Measurements from ENCODE around the gene HS3ST6.
"Not testable (repeated sequence)": the region's sequence is repeated elsewhere in the genome, so short reads cannot be mapped to it uniquely, and the experiment has no call there.

The HS3ST6 gene

DNA sequence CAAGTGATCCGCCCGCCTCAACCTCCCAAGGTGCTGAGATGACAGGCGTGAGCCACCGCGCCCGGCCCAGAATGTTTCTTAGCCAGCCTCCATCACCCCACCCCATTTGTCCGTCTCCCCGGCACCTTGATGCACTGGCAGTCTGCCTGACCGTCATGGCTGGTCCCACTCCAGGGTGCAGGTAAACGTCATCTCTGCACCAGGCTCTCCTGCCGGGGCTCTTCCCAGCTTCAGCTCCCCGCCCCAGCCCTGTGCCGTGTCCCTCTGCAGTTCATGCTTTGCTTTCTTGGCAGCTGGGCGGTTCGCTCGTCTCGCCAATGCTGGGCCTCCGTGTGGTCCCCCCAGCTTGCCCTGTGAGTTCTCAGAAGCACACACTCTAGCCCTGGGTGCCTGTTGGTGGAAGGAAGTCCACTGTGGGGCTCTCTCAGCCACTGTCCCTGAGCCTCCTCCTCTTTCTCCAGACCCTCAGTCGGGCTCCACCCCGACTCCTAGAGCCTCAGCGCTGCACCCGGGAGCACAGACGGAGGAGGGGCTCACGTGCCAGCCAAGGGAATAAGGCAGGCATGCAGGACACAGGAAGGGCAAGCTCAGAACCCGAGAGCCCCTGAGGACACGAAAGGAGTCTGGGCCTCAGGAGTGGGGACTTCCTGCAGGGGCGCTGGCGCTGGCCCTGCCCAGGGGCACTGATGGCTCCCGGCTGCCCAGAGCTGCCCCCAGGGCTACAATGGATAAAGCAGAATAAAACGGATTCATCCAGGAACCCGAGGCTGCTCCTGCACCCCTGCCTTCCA is 12.0 kb downstream of the HS3ST6 start:
- DNase-seq, result no peak

DNA sequence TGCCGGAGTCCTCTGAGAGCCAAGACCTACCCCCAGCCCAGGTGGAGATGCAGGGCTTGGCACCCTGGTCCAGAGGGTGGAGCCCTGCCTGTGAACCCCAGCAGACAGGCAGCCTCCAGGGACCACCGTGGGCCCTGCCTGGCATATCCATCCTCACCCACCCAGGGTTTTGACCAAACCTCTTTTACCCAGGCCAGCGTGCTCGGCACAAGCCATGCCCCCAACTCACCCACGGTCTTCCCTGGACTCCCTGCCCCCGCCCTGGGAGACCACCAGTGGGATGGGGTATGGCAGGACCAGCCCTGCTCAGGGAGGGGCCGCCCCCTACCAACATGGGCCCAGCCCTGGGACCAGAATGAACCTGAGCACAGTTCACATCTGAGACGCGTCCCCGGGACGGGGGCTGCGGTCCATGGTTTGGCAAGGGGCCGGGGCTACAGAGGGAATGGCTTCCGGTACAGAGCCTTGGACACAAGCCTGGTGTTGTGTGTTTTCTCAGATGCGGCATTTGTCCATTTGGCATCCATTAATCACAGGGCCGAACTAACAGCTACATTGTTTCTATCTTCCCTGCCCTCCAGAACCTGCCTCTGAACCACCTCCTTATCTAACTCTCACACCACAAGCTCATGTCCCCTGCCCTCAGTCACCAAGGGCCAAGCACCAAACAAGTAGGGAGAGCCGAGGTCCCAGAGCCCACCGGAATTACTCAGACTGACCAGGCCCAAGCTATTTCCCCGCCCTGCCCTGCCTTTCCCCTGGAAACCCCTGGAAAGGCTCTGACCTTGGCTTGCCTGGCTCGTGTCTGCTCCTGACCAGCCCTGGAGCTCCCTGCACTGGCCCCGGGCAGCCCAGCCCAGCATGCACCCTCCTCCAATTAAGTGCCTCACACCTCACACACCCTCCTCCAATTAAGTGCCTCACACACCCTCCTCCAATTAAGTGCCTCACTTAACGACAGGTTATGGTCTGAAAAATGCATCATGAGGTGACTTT is 14.1 kb downstream of the HS3ST6 start:
- DNase-seq, result no peak

DNA sequence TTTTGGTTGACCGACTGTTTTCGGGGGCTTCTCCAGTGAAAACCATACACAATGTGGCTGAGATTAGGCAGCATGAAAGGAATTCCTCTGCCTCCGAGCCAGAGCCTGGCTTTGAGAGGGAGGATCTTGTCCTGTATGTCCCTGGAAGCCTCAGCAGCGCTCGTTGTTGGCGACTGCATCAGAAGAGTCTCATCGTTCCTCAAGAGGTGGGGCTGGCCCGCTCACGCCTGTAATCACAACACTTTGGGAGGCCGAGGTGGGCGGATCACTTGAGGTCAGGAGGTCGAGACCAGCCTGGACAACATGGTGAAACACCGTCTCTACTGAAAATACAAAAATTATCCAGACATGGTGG is 15.0 kb downstream of the HS3ST6 start:
- DNase-seq, result no peak

DNA sequence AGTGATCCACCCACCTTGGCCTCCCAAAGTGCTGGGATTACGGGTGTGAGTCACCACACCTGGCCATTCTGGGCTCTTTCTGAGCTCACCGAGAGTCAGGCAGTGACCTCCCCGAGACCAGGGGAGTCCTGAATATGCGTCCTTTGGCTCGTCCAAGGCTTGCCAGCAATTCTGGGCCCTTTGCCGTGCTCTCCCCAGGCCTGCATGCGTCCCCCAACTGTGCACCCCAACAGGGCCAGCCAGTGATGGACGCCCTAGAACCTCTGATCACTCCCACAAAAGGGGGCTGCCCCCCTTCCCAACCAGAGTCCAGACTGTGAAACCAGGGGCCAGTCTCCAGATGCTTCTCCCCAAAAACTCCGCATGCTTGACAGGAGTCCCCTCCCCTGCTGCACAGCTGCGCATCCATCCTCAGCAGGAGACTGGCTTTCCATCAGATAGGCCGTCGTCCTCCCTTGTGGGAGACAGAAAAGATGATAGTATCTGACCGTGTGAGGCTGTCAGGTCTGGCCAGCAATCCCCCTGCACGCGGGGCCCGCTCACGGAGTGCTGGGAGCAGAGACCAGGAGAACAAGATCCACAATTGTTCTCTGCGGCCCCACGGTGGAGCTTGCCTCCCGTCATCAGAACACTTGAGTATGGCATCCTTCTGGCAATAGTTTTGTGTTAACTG is 15.5 kb downstream of the HS3ST6 start:
- DNase-seq, result no peak

DNA sequence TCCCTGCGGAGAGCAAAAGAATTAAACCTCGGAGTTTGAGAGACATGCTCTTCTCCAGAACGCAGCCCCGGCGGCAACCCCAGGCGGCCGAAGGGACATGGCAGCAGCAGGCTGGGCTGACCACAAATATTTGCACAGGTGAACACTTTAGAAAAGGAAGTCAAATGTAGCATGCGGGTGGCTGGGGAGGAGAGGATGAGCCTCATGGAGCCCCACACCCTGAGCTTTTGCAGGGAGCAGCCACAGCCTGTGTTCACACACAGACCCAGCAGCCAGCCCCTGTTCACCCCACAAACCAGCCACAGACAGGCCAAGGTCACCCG is 17.8 kb downstream of the HS3ST6 start:
- DNase-seq, result no peak

DNA sequence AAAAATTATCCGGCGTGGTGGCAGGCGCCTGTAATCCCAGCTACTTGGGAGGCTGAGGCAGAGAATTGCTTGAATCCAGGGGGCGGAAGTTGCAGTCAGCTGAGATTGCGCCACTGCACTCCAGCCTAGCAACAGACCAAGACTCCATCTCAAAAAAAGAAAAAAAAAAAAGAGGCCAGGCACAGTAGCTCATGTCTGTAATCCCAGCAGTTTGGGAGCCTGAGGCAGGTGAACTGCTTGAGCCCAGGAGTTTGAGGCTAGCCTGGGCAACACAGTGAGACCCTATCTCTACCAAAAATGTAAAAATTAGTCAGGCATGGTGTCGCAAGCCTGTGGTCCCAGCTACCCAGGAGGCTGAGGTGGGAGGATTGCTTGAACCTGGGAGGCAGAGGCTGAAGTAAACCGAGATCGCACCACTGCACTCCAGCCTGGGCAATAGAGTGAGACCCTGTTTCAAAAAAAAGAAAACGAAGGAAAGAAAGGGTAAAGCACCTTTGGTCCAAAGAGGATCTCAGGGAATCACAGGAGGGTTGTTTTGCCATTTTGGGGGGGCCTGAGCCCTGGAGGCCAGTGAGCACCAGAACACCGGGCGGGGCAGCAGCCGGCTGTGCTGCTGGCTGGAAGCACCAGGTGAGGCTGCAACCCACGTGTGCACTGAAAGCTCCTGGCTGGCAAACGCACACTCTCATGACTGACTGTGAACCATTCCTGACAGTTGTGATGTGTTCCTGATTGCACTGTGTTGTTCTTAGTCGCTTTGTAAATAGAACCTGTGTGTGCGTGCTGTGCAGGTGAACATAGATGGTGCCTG is 18.4 kb downstream of the HS3ST6 start:
- no peak for DNase-seq

DNA sequence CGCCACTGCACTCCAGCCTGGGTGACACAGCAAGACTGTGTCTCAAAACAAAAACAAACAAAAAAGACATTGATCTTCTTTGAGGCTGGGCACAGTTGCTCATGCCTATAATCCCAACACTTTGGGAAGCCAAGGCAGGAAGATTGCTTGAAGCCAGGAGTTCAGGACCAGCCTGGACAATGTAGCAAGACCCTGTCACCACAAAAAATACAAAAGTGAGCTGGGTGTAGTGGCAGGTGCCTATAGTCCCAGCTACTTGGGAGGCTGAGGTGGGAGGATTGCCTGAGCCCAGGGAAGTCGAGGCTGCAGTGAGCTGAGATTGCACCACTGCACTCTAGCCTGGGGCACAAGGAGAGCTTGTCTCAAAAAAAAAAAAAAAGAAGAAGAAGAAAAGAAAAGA is 20.5 kb downstream of the HS3ST6 start:
- DNase-seq, result not testable (repeated sequence)

DNA sequence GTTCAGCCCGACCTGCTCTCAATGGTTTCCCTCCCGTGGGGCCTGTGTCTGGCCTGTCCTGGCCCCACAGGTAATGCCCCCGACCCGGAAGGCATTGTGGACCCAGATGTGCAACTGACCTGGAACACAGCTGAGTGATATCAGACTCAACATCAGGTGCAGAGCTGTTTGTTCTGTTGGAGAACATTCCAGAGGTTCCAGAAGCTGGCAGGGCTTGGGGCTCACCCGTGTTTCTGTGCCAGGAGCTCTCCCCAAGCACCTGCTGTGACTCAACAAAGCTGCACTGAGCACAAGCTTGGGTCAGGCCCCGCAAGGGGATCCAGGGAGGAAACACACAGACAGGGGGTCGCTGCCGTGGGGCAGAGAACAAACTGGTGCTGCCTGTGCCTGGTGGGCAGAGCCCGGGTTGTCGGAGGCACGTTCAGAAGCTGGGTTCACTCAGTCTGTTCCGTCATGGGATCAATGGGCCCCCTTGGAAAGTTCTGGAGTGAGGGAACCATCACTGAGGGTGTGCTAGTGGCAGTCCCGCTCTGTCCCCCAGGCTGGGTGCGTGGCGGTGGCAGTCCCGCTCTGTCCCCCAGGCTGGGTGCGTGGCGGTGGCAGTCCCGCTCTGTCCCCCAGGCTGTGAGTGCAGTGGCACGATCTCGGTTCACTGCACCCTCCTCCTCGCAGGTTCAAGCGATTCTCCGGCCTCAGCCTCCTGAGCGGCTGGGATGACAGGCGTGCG is 22.1 kb downstream of the HS3ST6 start:
- DNase-seq, result no peak

DNA sequence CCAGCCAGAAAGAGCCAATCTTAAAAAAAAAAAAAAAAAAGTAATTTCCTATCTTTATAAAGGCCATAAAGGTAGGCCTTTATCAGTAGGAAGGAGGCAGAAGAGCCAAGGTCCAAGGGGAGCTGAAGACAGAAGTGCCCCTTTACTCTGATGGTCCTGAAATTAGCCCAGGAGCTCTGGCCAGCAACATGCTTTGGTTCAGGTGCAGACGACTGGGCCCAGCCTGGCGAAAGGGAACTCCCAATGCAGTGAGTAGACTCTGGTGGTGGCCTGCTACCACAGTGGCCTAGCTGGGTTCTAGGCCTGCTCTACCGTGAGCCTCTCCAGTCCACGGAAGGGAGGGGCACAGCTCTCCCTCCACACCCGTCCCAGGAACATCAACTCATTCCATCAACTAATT is 23.1 kb downstream of the HS3ST6 start:
- DNase-seq, result no peak

DNA sequence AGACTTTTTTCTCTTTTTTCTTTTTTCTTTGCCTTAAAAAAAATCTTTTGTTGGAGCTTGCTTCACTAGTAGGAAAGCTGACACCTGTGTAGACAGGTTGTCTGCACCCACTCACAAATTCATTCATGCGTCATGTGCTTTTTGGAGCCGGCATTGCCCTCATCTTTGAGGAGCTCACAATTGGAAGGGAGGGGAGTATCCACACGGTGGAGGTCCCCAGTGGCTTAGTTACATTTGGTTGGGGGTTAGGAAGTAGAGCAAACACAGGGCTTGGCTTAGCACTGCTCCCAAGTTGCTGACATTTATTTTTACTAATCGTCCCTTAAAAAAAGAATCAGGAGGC is 27.5 kb downstream of the HS3ST6 start:
- no peak for DNase-seq

DNA sequence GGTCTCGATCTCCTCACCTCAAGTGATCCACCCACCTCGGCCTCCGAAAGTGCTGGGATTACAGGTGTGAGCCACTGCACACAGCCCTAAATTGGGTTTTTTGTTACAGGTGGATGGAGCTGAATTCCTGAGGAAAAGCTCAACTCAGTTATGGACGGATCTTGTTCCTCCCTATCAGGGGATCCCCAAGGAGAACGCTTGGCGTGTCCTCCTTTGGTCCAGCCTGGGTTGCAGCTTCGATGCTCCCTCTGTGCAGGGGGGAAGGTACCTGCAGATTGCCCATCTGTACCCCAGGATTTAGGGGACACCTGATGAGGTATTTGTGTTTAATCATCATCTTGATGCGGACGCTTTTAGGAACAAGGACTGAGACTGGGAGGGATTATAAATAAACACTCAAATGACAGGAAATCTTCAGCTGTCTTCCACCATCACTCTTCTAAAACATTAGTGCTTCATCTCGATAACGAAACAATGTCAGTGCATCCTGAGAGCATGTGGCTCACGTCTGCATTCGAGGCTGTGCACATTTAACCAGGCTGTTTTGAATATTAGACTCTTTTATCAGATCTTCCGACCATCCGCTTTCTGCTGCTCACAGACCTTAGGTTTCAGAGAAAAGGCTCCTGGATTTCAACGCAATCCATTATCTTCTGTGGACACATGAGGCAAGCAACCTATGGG is 28.0 kb downstream of the HS3ST6 start:
- no peak for DNase-seq

DNA sequence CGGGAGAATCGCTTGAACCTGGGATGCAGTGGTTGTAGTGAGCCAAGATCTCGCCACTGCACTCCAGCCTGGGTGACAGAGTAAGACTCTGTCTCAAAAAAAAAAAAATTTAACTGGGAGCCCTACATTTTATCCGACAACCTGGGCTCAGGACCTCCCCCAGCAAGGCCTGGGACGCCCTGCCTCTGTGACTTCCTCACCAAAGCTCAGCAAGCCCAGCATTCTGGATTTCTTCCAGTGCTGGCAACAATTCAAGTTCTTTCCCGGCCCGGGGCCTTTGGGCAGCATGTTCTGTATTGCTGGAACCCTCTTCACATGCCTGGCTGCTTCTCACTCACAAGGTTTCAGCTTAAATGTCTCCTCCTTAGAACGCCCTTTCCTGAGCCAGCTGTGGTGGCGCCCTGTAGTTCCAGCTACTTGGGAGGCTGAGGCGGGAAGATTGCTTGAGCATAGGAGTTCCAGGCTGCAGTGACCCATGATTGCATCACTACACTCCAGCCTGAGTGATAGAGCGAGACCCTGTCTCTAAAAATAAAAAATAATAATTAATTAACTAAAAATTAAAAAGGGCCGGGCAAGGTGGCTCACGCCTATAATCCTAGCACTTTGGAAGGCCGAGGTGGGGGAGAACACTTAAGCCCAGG is 30.4 kb downstream of the HS3ST6 start:
- no peak for DNase-seq

DNA sequence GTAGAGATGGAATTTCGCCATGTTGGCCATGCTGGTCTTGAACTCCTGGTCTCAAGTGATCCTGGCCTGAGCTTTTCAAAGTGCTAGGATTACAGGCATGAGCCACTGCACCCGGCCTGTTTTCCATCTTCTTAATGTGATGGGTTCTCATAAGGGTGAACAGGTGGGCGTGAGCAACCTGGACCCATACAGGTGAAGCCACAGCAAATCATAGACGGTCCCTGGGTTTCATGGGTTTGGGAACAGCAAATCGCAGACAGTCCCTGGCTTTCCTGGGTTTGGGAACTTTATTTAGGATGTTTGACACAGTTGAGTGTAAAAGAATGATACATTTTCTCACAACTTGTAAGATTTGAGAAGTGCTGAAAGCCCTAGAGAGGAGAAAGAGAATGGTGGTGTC is 33.3 kb downstream of the HS3ST6 start:
- DNase-seq, result no peak

DNA sequence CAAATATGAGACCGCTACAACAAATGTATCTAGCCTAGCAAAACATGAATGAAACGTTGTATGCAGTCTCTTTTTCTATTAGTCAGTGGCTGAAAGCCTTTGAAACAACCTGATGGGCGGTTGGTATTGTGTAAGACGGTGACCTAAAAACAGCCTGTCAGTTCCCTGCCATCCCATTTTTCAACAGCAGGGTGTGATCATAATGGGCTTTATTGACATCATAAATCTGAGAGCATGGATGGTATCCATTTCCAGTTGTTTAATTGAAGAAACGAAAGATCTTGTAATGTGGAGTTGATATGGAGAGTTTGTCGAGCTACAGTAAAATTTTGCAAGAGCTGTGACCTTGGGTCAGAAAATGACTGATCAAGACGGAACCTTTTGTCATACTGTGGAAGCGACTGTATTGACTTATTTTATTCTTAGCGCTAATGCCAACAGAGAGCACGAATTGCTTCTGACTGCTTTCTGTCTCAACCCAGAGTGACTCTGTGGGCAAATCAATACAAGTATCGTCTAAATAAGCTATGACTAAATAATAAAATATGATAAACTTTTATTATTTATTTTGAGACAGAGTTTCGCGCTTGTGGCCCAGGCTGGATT is 34.0 kb downstream of the HS3ST6 start:
- peak; percentile 24 for DNase-seq

DNA sequence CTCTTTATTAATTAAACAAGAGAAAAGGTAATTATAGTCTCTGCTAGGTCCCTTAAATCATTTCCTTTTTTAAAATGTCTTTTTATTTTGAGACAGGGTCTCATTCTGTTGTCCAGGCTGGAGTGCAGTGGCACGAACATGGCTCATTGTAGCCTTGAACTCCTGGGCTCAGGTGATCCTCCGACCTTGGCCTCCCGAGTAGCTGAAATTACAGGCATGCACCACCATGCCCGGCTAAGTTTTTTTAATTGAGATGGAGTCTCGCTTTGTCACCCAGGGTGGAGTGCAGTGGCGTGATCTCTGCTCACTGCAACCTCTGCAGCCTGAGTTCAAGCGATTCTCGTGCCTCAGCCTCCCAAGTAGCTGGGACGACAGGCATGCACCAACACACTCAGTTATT is 37.0 kb downstream of the HS3ST6 start:
- DNase-seq, result not testable (repeated sequence)

DNA sequence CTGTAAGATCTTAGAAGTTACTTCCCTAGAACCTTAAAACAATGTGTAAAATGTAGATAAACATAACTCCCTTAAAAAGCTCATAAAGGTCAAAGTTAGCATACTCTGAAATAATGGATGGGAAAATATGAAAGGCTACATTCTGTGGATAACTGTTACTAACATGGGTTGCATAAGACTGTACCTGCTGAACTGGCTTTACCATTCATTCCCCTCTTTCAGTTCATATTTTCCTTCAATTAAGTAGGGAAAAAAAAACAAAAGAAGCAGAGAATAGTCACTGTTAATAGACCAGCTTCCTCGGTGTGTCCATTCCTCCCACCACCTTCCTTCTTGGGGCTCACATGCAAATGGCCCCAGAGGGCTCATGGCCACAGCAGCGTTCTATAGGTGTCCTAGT is 38.7 kb downstream of the HS3ST6 start:
- DNase-seq, result no peak

DNA sequence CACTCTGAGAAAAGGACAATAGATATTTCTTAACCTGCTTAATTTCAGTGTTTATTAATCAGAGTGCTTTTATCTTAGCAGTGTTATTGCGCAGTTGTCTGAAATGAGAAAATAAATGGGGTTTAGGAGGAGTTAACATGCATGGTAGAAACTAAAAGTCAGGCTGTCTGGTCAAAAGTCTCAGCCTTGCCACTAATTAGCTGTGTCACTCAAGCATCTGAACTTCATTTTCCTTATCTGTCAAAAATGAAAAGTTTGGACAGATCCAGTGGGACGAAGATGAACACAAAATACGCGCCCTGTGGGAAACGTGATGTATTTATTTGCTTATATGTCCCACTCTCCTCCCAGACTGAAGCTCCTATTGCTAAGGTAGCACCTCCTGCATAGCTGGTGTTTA is 40.0 kb downstream of the HS3ST6 start:
- DNase-seq, result no peak

DNA sequence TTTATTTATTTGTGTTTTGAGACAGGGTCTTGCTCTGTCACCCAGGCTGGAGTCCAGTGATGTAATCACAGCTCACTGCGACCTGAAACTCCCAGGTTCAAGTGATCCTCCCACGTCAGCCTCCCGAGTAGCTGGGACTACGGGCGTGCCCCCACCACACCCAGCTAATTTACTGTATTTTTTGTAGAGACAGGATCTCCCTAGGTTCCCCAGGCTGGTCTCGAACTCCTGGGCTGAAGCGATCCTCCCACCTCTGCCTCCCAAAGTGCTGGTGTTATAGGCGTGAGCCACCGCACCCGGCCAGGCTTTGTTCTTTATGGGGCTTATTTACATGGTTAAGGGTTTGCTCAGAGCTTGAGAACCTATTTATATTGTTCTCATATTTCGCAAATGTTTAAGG is 40.4 kb downstream of the HS3ST6 start:
- DNase-seq, result no peak

DNA sequence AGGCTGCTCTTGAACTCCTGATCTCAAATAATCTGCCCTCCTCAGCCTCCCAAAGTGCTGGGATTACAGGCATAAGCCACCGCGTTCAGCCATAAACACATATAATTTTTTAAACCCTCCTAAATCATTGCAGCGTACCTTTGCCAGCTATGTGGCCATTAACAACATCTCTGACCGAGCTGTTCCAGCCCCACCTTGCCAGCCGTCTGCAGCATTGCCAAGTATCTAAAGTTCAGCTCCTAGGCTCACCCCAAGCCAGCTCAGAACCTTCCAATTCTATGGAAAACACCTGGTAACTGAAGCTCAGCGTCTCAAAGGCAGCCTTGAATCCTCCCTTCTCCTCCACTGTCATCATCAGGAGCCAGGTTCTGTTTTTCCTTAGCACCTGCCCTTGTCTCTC is 41.1 kb downstream of the HS3ST6 start:
- DNase-seq, result no peak

DNA sequence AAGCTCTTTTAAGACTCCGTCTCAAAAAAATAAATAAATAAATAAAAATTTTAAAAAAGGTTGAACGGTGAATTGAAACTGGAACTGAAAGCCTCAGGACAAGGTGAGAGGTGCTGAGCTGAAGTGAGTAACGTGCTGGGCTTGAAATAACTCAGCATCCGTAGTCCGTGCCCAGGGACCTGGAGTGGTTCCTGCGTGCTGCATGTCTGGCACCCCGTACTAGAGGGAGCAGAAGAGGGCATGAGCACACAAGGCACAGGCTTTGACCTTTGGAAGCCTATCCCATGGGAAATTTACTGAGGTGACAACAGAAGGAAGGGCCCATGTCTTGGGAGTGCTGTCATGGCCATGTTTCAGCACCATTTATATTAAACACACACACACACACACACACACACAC is 41.7 kb downstream of the HS3ST6 start:
- no peak for DNase-seq

DNA sequence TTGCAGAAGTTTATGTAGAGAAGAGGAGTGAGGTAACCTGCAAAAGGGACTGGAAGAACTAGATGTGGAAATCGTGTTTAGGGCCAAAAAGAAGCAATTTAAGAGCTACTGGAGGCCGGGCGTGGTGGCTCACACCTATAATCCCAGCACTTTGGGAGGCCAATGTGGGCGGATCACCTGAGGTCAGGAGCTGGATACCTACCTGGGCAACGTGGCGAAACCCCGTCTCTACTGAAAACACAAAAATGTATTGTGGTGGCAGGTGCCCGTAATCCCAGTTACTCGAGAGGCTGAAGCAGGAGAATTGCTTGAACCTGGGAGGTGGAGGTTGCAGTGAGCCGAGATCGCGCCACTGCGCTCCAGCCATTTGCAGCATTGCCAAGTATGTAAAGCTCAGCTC is 42.1 kb downstream of the HS3ST6 start:
- DNase-seq, result not testable (repeated sequence)

Data from NCI-H2227 treated with DMSO at 0.1 percent for 48 hours (cell line).